ENCODE measurements around the gene RAB5A. TPM values are rescaled to one million over a fixed set of nuclear protein-coding genes. Genes with fewer than 3 reads are reported as not detected.
"Not testable (repeated sequence)": the region's sequence is repeated elsewhere in the genome, so short reads cannot be mapped to it uniquely, and the experiment has no call there.

The RAB5A gene
- total RNA-seq, 4 donors from 2014 or later: 80.3 to 102 (median 86.5) TPM

GRCh38 chr3:20028905-20029331 is 82.0 kb downstream of the RAB5A start:
- no peaks in the 10 kb centered on the region for H3K27me3 ChIP-seq
- no peak overlapping the region for H3K27ac ChIP-seq
- 74 to 84% methylated on average over 7 of the region's 7 CpGs for WGBS, 2 donors
- no peak overlapping the region for H3K4me3 ChIP-seq
- intact Hi-C loops (cut with DNase I): loop anchor here (10.0 kb wide), 1 partner anchor 134 kb away; no protein-coding TSS in a partner anchor
- H3K4me1 ChIP-seq: peaks cover 3 to 11% (median 7%) of the 10 kb centered on the region in 3 donors
- TF ChIP-seq POLR2A (IDR thresholded peaks at IDR 0.05): no peak
- TF ChIP-seq CTCF (IDR thresholded peaks at IDR 0.05): no peak
- no peaks in the 10 kb centered on the region for H3K9me3 ChIP-seq
- DNase-seq: no peak
- H3K36me3 ChIP-seq: no peaks in the 10 kb centered on the region

GRCh38 chr3:20031939-20032338 is 85.0 kb downstream of the RAB5A start:
- DNase-seq; H3K4me1 ChIP-seq; H3K9me3 ChIP-seq; H3K36me3 ChIP-seq; H3K27ac ChIP-seq; H3K4me3 ChIP-seq; H3K27me3 ChIP-seq; intact Hi-C loops (cut with DNase I): not testable (repeated sequence)
- 86 to 87% methylated on average over 4 to 7 of the region's 7 CpGs for WGBS, 2 donors

Small RNA genes lying within 50 kb of the gene (small RNA-seq; reads per million reads assigned to genes)
- gene RNU4-85P (0 reads per million in 4 donors), gene RPL39P18 (0 reads per million in 4 donors)

Other genes with a start within 250 kb of the RAB5A start
- under 1 TPM in 2 of 4 donors, not detected in 2; 0.67 to 0.76 TPM for gene EFHB, start 12.9 kb upstream of the RAB5A start, total RNA-seq
- not detected for gene PP2D1, start 65.2 kb downstream of the RAB5A start, total RNA-seq
- 10 to 100 TPM; 20.0 to 27.1 (median 23.8) TPM for gene KAT2B, start 93.3 kb downstream of the RAB5A start, total RNA-seq
- gene SGO1, start 239.1 kb downstream of the RAB5A start, total RNA-seq: 1 to 10 TPM; 1.3 to 9.8 (median 5.7) TPM

All from esophagus squamous epithelium (tissue), 5 donors.